GF-D8 (cell line): ENCODE measurements around the gene DTNBP1.

ENCODE experiments used
- DNase-seq: peaks from one replicate; lab custom pipeline; 2025; lab: John Stamatoyannopoulos, UW

Gene DTNBP1

DNA sequence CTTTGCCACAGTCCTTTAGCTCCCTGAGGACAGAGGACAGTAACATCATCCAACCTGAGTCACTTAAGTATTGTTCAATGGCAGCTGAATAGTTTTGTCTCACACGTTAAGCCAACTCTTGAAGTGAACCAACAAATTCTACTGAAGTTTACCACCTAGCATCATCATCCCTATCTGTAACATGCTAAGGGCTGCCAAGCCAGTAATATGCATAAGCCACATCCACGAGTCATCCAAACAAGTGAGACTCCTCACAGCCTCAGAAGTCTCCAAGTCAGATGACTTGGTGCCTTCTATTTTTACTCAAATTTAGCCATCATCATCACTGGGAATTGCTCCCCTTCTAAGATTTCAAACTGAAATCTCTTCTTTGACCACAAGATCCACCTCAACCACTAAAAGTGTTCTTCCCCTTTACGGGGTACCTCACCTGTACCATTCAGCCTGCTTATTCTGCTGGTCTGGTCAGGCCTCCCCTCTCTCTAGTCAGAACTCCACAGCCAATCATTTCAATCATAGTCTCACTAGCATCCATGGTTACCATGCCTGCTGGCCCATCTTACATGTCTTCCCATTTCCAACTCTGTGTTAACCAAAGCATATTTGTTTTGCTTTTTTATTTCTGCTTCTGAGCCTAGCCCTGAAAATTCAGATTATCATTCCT is 73.7 kb downstream of the DTNBP1 start:
- DNase-seq = no peak

DNA sequence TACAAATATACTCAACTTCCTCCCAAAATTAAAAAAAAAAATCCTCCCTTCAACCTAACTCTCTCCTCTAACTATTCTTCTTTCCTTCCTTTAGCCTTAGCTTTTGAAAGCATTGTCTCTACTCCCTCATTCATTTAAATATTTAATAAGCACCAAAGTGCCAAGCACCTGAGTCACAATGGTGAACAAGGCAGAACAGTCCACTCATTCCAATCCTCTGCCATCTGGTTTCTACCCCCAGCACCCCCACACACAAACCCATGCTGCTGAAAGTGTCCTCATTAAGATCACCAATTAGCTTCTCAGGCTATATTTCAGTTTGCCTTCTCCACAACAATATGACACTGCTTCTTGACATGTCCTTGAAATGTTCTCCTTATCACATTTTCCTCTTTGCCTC is 76.3 kb downstream of the DTNBP1 start:
- DNase-seq = no peak

DNA sequence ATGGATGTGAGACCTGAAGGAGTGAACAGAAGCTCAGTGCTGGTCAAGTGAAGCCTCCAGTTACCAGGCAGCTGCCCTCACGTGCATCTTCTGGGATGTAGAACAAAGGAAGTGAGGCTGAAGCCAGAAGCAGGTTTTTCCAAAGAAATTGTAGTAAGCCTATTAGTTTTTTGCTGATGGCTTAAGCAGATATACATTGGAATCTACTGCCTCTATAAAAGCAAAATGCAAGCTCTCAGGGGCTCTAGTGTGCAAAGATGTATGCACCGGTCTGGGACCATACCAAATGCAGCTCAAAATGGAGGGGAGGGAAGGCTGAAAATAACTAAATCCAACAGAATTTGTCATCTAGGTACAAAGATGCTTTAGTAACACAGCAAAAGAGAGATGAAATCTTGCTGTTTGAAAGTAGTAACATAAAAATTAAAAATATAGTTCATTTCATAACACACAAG is 77.0 kb downstream of the DTNBP1 start:
- no peak for DNase-seq

DNA sequence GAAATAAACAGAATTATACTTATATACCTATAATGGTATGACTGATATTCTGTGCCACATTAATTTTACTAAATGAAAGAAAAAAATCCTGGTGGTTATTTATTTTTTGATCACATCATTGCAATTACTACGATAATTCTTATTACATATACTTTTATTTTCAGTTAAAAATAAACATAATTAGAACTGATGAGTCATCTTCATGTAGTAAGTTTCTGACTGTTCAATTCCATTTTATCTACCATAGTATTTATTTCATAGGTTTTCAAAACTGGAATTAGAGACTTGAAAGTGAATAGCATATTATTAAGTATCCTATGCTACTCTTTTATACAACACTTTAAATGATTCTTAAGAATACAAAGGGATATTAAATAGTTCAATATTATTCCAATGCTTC is 80.3 kb downstream of the DTNBP1 start:
- DNase-seq = no peak

DNA sequence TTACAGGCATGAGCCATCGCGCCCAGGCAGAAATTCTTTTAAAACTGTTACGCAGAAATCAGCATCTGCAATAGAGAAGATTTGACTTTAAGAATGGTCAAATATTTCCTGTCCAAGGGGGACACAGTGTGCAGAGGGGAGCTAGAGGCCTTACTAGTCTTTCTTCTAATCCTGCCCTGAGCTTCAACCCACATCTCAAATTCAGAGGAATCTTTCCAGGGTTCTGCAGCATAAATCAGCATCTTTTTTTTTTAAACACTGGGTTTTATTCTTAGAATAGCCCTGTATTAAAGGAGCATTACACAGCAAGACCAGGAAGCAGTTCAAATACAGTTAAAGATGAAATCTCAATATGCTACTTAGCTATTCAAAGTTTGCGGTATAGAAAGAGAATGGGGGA is 81.1 kb downstream of the DTNBP1 start:
- no peak for DNase-seq

DNA sequence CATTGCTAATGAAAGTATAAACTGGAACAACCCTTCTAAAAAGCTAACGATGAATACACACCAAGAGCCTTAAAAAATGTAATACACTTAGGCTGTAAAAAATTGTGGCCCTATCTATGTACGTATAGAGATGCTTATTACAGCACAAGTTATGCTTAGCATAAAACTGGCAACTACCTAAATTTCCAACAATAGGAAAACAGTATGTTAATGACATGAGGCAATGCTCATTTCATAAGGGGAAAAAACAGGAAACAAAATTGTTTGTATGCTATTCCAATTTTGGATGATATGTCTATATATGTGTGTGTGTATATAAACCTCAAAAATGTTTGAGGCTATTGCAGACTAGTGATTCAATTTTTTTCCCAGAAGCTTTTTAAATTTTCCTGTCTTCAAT is 82.5 kb downstream of the DTNBP1 start:
- no peak for DNase-seq

DNA sequence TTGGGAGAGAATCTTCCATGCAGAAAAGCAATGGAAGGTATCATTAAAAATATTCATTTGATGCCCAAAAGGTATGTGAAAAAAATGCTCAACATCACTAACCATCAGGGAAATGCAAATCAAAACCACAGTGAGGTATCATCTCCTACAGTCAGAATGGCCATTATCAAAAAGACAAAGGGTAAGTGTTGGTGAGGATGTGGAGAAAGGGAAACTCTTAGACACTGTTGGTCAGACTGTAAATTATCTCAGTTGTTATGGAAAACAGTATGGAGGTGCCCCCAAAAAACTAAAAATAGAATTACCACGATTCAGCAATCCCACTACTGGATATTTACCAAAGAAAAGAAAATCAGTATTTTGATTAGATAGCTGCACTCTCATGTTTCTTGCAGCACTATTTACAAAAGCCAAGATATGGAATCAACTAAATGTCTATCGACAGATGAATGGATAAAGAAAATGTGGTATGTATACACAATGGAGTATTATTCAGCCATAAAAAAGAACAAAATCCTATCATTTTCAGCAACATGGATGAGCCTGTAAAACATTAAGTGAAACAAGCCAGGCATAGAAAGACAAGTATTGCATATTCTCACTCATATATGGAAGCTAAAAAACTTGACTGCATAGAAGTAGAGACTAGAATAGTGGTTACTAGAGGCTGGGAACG is 84.0 kb downstream of the DTNBP1 start:
- no peak for DNase-seq

DNA sequence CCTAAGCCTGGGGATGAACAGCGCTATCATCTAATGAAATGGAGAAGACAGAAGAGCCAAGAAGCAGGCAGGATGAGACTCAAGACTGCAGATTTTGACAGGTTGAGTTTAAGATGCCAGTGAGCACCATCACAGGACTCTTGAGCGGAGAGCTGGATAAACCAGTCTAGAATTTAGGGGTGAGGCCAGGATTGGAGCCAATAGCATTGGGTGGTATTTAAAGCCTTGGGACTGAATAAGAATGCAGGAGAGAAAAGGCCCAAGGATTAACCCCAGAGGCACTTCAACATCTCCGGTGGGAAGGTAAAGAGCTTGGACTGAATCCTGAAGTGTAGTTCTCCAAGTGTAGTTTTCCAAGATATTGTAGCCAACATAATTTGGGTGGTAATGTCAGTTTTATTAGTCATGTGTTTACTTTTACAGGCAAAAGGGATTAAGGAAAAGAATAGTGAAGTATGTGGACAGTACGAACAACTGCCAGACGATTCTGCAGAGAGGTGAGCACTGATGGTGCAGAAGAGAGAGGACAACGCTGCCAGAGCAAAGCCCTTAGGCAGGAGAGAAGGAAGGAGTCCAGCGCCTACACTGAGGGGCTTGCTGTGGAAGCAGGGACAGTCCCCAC is 85.2 kb downstream of the DTNBP1 start:
- no peak for DNase-seq

DNA sequence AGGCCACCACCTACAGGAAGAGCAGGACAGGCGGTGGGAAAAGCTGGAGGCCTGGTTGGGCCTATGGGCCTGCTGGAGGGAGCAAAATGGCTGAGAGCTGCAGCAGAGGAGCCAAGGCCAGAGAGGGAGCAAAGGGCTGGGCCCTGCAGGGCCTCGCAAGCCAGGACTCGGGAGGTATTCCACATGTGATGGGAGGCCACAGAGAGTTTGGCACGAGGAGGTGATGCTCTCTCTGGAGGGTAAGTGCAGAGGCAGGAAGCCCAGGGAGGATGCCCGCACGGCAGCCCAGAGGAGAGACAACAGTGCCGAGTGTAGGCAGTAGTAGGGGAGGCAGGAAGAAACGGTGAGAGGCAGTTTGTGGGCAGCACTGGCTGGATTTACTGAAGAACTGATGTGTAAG is 85.7 kb downstream of the DTNBP1 start:
- DNase-seq = no peak

DNA sequence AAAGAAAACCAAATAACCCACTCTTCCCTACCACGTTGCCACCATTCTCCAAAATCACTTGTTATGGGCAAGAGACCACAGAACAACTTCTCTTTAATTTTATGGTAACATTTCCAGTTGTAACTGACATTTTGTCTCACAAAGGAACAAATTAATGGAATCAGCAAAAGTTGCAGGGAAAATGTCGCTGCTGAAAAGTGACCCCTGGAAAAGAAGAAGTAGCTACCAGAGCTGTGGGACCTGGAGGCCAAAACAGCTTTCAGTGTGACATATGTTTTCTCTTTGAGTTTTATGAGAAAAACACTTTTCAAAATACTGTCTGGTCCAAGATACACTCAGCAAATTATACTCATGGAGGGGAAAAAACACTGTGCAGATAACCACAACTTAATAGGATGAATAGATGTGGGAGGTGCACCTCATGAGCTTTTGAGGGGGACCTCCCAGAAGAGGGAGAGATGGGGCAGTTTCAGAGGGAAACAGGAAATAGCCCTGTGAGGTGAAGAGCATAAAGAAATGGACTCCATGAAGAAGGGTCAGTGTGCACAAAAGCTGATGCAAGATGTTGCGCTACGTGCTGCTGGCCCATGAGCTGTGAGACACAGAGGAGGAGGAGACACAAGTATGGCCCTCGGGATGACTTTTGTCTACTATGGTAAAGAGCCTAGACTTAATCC is 87.3 kb downstream of the DTNBP1 start:
- DNase-seq = no peak

DNA sequence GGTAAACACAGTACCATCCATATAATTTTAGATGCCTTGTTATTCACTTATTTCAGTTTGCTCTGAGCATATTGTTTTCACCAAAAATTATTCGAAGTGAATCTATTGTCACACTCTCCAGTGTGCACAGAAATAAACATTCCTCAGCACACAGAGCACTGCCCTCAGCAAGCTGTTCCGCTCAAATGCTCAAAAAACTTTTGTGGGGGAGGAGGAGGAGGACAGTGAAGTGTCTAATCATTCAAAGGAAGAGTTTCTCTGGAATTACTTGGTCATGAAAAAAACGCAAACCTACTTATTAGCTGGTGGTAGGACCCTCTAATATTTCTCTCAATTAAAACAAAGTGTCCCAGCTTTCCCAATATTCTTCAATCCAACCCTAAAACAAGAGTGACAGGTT is 88.3 kb downstream of the DTNBP1 start:
- no peak for DNase-seq

DNA sequence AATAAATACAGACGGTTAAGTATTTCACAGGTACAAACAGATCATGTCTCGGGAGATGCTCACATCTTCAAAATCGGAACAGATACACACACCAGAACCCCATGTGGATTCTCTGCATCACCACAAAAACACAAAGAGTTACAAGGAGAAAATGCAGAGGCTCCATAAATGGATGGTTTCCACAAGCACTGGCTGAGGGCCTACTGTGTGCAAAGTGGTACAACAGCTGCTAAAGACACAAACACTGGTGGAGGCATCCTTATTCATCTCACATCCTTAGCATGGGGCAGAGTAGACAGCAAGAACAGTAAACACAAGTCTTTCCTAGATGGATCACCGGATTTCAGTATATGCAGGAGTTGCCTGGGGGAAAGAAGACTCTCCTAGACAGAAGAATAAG is 88.8 kb downstream of the DTNBP1 start:
- no peak for DNase-seq

DNA sequence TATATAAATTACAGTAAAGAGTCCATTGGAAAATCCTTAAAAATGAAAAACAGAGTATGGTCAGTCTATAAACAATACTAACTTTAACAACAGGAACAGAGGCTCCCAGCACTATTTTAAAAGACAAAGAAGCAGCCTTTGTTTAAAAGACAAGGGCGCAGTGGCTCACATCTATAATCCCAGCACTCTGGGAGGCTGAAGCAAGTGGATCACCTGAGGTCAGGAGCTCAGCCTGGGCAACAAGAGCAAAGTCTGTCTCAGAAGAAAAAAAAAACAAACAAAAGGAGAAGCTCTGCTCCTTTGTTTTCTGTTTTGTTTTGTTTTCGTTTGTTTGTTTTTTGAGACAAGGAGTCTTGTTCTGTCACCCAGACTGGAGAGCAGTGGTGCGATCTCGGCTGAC is 89.4 kb downstream of the DTNBP1 start:
- DNase-seq = no peak

DNA sequence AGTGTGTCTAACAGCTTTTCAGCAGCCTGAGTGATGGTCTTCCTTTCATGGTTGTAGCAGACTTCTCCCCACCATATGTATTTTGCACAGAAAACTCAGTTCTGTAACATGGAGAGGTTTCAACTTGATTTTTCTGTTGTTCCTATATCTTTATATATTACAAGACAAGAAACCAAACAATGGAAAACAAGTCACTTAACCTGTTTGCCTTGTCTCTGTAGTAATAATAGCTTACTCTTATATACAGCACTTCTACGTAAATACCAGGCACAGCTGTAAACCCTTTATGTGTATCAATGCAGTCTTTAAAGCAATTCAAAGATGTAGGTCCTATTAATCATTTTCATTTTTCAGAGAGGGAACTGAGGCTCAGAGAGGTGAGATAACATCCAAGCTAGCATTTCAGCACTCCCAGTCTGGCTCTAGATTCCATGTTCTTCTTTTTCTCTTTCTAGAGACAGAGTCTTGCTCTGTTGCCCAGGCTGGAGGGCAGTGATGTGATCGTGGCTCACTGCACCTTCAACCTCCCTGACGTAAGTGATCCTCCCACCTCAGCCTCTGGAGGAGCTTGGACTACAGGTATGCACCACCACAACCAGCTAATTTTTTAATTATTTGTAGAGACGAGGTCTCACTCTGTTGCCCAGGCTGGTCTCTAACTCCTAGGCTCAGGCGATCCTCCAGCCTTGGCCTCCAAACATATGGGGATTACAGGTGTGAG is 90.4 kb downstream of the DTNBP1 start:
- DNase-seq = no peak

DNA sequence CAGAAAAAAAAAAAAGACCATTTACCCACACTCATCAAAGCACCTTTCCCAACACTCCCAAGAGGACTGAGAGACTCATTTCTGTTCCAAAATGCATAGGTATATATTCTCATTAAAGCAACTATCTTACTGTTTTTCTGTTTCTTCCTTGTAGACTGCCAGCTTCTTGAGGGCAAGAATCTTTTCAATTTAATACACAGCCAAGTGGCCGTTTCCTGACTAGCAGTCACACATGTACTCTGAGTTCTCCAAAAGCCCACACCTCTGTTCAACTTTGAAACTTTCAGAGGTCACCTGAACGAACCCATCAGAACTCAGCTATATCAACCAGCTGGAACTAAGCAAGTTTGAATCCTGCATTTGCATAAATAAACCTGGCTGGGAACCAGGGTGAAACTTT is 92.7 kb downstream of the DTNBP1 start:
- no peak for DNase-seq

DNA sequence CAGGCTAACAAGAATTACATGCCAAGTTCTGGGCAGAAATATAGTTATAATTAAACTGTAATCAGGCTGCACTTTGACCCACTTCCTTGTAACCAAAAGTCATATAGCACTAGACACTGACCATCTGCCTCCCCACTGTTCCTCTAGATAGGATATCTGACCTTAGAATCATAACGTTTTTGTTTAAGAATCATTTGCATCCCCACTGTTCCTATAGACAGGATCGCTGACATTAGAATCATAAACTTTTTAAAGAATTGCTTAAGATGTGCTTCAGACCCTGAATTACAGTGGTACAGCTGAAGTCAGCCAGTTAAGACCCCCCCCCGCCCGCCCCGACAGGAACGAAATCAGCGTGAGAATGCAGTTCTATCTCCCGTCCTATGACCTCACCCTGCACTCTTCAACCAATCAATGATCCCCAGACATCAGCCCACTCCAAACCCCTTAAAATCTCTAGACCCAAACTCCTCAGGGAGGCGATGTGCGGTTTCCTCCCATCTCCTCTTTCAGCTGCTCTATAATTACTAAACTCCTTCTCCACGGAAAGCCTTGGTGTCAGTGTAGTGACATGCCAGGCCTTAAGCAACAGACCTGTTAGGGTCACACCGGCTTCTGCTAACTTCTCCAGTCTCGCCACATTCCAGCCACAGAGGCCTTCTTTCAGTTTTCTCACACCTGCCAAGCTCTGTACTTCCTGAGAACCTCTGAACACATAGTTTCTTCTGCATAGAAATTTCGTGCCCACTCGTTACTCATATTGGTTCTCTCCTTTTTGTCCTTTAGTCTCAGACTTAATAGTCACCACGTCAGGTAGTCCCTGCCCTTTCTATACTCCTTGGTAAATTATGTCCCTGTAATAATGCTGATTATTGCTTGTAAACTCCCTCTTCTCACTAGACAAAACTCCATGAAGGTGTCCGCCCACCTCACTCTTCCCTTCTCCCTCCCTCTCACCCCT is 93.5 kb downstream of the DTNBP1 start:
- DNase-seq = no peak

DNA sequence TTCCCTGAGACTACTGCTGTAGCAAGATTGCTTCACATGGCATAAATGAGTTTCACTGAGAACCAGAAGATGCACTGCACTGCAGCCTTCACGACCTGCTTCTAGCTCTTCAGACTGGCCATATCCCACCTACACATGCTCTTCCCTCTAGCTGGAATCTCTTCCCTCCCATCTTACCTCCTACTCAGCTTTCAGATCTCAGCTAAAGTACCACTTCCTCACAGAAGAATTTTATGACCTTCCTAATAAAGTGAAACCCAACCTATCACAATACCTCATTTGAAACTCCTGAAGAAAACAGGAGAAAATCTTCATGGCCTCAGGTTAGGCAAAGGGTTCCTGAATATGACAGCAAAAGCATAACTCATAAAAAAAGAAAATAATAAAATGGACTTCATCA is 99.9 kb downstream of the DTNBP1 start:
- no peak for DNase-seq

DNA sequence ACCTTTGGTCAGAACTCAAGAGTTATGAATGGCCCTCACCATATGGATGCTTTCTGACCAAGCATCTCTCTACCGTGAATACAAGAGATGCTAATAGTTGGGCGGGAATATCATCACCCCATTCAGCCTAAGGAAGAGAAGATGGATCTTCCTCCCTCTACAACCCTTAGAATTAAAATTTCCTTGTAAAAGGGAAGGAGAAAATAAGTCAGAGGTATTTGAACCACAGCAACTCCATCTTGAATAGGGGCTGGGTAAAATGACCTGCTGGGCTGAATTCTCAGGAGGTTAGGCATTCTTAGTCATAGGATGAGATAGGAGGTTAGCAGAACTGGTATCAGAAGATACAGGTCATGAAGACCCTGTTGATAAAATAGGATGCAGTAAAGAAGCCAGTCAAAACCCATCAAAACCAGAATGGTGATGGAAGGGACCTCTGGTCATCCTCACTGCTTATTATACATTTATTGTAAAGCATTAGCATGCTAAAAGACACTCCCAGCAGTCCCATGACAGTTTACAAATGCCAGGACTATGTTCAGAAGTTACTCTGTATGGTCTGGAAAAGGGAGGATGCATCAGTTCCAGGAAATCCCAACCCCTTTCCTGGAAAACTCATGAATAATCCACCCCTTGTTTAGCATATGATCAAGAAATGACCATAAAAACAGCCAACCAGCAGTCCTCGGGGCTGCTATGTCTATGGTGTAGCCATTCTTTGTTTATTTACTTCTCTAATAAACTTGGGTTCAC is 101.2 kb downstream of the DTNBP1 start:
- no peak for DNase-seq

DNA sequence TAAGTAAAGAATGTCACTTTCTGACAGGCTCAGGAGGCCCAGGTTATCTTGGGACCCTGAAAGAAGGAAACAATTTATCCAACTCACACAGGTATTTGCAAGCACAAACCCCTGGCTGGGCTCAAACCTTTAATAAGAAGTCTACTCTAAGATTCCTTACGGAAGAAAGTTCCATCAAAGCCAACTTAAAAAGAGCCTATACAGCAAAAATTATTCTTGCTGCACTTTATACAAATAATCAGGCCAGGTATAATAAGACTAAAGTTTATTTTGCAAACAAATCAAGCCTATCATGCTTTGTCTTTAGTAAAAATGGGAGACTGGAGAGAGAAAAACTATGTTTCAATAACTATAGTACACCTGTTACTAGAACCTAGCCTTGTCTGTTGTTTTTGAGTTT is 102.1 kb downstream of the DTNBP1 start:
- no peak for DNase-seq

DNA sequence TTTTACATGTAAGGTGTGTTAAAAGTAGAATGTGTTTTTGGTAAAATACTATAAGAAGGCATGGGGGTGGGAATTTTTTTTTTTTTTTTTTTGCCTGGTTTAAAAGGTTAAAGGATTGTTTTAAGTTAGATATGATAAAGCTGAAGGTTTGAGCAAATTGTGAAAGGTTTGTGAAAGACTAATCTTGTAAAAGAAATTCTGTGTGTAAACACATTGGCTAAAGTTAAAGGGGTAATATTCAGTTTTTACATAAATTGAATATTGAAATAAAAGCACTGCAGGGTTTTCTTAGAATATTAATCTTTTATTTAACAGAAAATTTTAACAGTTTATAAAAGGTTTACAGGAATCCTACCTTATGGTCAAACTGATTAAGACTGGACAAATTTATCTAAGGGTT is 105.7 kb downstream of the DTNBP1 start:
- no peak for DNase-seq
